DMS79 (cell line): ENCODE measurements around the gene ARHGEF19.
"Not testable (repeated sequence)": the region's sequence is repeated elsewhere in the genome, so short reads cannot be mapped to it uniquely, and the experiment has no call there.

Experiments used
- DNase-seq: peaks from one replicate; lab custom pipeline; 2025; lab: John Stamatoyannopoulos, UW

ARHGEF19 gene

DNA sequence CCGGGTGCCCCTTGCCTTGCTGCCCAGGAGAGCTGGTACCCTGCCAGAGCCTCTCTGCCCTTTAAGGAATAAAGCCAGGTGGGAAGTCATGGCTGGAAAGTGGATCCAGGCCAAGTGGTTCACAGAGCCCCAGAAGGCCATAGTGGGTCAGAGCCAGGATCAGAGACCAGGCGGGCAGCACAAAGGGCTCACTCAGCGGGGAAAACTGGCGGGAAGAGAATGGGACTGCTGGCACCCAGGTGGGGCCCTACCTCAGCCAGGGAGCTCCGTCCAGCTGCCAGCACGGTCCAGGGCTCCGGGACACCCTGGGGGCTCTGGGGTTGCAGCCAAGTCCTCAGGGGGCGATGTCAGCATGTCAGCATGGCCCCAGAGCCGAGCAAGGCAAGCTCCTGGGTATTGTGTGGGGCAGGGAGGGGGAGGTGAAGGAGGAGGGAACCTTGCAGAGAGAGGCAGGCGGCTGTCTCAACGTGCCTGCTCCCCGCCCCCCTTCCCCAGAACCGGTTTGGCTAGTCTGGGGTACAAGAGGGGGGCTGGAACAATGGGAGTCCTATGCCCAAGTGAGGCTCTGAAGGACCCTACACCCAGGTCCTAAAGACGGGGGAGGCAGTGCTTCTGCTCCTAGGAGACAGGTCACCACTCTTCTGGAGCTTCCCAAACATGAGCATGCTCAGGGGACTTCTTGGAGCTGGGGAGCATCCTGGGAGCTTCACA, at the start of gene ARHGEF19:
Gene ARHGEF19 (minus strand): TSS at position 402 of the 711 bp plus-strand sequence. CDS start 3,598 bp downstream, outside the sequence.
- peak; percentile 98 for DNase-seq

DNA sequence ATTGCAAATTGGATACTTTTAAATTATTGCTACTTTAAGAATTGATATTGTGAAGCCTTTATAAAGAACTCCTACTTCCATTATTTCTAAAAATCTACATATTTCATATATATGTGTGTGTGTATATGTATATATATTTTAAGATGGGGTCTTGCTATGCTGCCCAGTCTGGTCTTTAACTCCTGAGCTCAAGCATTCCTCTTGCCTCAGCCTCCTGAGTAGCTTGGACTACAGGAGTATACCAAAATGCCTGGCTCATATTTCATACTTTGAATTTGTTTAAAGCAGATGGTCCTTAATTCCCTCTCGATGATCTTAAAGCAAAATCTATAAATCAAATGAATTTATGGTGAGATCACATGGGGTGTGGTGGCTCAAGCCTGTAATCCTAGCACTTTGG, 49.6 kb upstream of the ARHGEF19 start:
- DNase-seq = no peak

DNA sequence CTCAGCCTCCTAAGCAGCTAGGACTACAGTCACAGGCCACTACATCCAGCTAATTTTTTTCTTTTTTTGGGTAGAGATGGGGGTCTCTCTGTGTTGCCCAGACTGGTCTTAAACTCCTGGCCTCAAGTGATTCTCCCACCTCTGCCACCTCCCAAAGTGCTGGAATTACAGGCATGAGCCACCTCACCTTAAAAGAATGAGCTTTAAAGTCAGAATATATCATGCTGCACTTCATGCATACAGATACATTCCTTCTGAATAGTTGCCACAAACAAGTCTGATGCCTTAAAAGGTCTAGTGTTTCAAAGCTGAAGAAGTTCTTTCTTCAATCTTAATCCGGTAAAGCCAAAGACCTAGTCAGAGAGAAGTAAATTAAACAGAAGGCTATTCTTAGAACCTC, 48.4 kb upstream of the ARHGEF19 start:
- no peak for DNase-seq

- DNase-seq = no peak
These were observed 46.2 kb upstream of the ARHGEF19 start for GRCh38 chr1:16258591-16259135.

GRCh38 chr1:16257968-16258367, 45.5 kb upstream of the ARHGEF19 start:
- DNase-seq = no peak

DNA sequence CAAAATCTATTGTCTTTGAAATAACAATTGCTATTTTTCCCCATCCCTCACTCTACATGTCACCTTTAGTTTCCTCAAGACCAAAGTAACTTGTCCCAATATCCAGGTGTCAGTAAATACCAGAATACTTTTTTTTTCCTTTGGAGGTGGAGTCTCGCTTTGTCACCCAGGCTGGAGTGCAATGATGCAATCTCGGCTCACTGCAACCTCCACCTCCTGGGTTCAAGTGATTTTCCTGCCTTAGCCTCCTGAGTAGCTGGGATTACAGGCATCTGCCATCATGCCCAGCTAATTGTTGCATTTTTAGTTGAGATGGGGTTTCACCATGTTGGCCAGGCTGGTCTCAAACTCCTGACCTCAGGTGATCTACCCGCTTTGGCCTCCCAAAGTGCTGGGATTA, 45.1 kb upstream of the ARHGEF19 start:
- DNase-seq = not testable (repeated sequence)

- DNase-seq = no peak
These were observed 44.0 kb upstream of the ARHGEF19 start for GRCh38 chr1:16256478-16256877.

DNA sequence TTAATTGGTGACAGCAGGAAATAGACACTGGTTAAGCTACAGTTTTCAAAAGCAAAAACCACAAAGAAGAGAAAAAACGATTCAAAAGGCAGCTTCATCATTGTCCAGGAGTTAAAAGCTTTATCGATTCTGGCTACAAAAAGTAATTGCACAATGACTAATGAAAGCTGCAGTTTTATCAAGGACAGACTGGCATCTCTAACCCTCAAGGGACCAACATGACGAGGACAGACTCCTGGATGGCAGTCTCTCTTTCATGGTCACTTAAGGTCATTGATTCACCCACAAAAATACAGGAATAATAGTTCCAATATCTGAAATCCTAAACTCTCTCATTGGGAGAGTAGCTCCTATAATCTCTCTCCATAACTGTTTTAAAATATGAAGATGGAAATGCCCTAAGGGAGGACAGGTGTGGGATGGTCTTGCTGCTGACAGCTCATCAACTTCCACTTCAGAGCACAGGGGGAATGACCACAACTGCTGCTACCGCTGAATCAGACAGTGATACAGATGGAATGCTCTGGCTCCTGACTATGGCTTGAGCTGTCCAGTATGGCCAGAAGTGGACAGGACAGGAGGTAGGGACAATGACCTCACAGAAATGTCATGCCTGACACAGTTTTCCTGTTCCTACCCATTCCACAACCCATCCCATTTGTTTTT, 41.9 kb upstream of the ARHGEF19 start:
- no peak for DNase-seq

- DNase-seq = no peak
These were observed 41.0 kb upstream of the ARHGEF19 start for GRCh38 chr1:16253332-16253922.

DNA sequence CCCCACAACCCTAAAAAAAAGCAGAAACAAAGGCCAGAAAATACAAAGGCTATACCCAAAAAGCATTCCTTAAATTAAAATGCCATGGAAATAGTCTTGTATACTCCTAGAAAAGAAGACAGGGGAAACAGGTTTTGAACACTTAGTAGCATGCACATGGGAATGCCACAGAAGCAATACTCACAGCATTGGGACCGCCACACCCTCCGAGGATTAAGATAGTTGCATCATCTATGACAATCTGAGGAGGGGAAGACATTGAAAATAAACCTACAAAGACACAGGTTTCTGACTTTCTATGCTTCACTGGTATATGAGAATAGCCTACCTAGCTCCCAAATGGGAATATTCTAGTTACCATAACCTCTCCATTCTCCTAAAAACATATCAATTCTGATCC, 40.5 kb upstream of the ARHGEF19 start:
- no peak for DNase-seq

GRCh38 chr1:16251381-16251780, 38.9 kb upstream of the ARHGEF19 start:
- no peak for DNase-seq

- DNase-seq = no peak
These were observed 38.2 kb upstream of the ARHGEF19 start for GRCh38 chr1:16250524-16251251.

DNA sequence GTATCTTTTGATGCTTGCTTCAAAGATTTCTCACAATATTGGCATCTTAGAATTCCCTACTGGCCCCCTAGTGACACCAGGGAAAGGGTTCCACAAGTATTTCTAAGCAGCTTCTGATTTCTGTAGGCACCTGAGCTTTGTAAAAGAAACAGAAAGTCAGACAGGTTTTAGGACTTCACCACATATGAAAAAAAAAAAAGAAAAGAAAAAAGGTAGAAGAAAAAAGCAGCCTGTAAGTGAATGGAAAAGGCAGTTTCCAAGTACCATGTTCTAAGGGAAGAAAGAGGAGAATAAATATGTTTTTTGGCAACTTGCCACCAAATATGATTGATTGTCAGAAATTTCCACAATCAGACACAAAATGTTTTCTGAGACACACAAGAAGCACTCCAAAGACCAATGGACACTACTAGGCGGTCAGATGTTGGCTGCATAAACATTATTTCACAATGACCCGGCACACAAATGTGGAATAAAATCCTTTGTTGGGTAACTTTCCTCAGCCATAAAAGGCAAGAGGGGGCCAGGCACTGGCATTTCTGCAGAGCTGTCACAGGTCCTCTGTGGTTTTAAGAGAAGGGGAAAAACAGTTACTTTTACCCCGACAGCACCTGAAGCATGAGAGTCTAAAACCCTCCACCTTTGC, 37.3 kb upstream of the ARHGEF19 start:
- peak; percentile 17 for DNase-seq

DNA sequence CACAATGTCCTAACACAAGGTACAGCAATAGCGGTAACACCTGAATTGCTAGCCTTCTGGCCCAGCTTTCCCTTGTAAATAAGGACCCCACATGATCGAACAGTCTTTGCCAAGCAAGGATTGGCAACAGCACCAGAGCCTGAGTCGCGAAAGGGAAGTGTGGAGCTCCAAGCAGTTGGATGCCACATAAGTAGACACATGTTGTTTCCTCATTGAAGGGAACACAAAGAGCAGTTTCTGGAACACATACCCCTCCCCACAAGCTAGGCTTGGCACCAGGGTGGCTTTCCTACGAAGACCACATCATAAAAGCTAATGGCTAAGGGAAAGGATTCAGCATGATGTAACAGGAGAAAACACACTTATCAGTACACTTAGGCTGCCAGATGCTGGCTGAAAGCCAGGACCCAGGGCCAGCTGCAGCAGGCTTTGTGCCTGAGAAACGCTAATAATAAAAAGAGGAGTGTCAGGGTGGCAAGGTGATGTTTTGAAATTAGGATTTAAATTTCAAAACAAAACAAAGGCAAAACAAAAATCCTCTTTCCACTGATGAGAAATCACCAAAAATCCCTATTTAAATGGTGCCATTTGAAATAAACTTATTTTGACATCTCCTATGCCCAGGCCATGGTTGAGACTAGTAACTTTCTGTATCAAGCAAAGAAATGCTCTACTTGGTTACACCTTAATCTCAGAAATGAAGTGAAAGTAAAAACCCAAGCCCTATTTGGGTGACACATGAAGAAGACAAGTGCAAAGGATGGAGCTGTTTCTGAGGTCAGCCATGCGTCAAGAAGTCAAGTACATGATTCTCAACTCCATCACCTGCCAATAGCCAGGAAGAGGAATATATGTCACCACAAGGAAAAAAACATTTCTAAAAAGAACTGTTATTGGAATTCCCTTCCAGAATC, 36.4 kb upstream of the ARHGEF19 start:
- DNase-seq = peak; percentile 99

- no peak for DNase-seq
These were observed 35.6 kb upstream of the ARHGEF19 start for GRCh38 chr1:16248007-16248436.

- DNase-seq = no peak
These were observed 35.0 kb upstream of the ARHGEF19 start for GRCh38 chr1:16247441-16247840.

DNA sequence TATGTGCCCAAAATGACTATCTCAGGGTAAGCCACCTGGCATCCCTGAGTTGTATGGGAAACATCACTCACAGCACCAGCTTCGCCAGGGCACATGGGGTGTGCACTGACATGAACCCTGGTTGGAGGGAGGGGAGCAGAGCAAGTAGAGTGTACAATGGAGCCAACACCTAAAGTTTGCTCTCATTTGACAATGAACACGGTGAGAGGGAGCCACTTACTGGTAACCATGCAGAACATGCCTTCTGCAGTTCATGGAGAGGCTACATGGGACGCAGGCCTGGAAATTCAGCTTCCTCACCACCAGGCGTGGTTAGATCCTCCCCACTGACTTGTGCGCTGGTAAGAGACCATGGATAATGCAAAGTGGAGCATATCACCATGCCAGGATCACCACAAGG, 34.5 kb upstream of the ARHGEF19 start:
- DNase-seq = no peak

GRCh38 chr1:16246239-16246638, 33.8 kb upstream of the ARHGEF19 start:
- DNase-seq = not testable (repeated sequence)

- no peak for DNase-seq
These were observed 33.2 kb upstream of the ARHGEF19 start for GRCh38 chr1:16245476-16246196.
